Gastroesophageal sphincter (tissue), 3 donors: ENCODE results near the gene MAPKAPK3.

Experiments
- POLR2A ChIP-seq, 2 donors: fragments of 450-650 bp; IDR thresholded peaks; one replicate each; pipeline ENCODE4 v1.6.1; 2017; ENCODE audit warnings: antibody characterized with exemption in 2 of 2, mild to moderate bottlenecking in 2 of 2, moderate library complexity in 1 of 2
- POLR2AphosphoS5 ChIP-seq: sonication (generic); formaldehyde crosslinking; IDR thresholded peaks from one replicate; pipeline ENCODE4 v1.6.1; 2017; ENCODE audit warnings: antibody characterized with exemption
- TF ChIP-seq, protein P1 (sequence below), 4 experiments: fragments of 200-600 bp in 2 of 4; fragments of 450-650 bp in 2 of 4; sonication (generic) in 1 of 4; IDR thresholded peaks; one replicate each; pipeline ENCODE4 v1.5.1; 2017 to 2019; ENCODE audit warnings: antibody characterized with exemption in 4 of 4, mild to moderate bottlenecking in 2 of 4, moderate library complexity in 2 of 4

DNA sequence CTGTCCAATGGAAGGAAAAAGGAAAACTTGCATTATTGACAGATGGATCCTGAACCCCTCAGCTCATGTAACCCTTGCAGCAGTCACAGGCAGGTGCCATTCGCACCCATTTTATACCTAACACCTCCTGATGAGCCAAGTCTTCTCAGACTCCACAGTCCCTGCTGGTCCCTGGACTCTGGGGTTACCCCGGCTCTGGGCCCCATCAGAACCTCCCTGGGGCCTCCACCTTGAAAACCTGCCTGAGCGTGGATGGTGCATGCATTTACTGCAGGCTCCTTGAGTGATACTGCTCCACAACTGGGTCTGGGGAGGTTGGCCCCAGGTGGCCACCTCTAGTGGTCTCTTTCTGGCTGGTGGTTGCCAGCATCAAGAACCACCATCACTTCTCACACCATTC lies 41.9 kb downstream of the MAPKAPK3 start:
- TF ChIP-seq, protein P1, sequence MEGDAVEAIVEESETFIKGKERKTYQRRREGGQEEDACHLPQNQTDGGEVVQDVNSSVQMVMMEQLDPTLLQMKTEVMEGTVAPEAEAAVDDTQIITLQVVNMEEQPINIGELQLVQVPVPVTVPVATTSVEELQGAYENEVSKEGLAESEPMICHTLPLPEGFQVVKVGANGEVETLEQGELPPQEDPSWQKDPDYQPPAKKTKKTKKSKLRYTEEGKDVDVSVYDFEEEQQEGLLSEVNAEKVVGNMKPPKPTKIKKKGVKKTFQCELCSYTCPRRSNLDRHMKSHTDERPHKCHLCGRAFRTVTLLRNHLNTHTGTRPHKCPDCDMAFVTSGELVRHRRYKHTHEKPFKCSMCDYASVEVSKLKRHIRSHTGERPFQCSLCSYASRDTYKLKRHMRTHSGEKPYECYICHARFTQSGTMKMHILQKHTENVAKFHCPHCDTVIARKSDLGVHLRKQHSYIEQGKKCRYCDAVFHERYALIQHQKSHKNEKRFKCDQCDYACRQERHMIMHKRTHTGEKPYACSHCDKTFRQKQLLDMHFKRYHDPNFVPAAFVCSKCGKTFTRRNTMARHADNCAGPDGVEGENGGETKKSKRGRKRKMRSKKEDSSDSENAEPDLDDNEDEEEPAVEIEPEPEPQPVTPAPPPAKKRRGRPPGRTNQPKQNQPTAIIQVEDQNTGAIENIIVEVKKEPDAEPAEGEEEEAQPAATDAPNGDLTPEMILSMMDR (IDR thresholded peaks at IDR 0.05): no peak
- TF ChIP-seq POLR2AphosphoS5 (no peak), POLR2A (IDR thresholded peaks at IDR 0.05) (no peak)
